ENCODE results near the gene SHMT2. TPM values are rescaled to one million over a fixed set of nuclear protein-coding genes. Genes with fewer than 3 reads are reported as not detected.

The SHMT2 gene
- total RNA-seq = 151 and 181 TPM in 2 replicates

GRCh38 chr12:57229634-57230380 is at the start of gene SHMT2:
TSS of gene SHMT2 (plus strand) at chr12:57229711. CDS start at chr12:57229779, 68 bp downstream.

DNA sequence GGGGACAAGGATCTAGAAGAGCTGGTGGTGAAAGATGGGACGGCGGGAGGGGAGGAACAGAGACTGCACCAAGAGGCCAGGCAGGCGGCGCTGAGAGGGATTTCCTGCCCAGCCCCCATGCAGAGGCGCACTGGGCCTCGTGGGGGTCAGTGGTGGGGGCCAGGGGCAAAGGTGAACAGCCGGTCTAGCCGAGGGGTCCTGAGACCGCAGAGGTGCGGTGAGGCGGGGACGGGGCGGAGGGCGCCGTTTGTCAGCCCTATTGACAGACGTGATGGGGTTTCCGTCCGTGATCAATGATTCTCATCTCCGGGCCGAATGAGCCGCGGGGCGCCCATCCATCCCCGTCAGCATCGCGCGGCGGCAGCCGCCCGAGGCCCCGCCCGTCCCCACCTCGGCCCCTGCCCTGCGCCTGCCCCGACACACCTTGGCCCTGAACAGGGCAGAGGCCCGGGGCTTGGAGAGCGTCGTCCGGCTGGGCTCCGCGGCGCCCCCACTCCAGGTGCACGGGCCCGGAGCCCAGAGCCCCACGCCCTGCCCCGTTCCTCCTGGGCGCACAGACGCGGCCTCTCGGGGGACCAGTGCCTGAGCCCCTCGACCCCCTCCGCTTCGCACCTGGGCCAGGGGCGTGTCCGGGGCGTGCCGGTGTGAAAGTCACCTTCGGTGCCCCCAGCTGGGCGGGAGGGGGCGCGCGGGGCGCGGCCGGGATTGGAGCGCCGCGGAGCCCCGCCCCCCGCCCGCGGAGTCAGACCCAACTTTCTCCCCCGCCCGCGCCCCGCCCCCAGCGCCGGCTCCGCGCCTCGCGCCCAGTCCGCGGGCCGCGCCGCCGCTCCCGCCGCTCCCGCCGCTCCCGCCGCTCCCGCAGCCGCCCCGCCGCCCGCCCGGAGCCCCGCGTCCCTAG is 13.2 kb upstream of the SHMT2 start, which contains the start of gene NXPH4:
Gene NXPH4 (plus strand): TSS at position 781 of the 898 bp plus-strand sequence. CDS start 176 bp downstream, outside the sequence.

GRCh38 chr12:57250956-57251355 is 21.4 kb downstream of the SHMT2 start, which contains the start of gene STAC3:
TSS of gene STAC3 (minus strand) at chr12:57251187. CDS start at chr12:57249636, 1,551 bp downstream.

Other genes starting within 250 kb of the SHMT2 start
- 3.5 and 5.2 TPM in 2 replicates for gene ZBTB39, start 223.2 kb upstream of the SHMT2 start, total RNA-seq
- gene TAC3, start 213.2 kb upstream of the SHMT2 start, total RNA-seq = not detected in 2 replicates
- not detected in 2 replicates for gene MYO1A, start 179.6 kb upstream of the SHMT2 start, total RNA-seq
- gene NEMP1, start 150.9 kb upstream of the SHMT2 start, total RNA-seq = 7.5 and 10.4 TPM in 2 replicates
- 72.4 and 73.9 TPM in 2 replicates for gene NAB2, start 140.6 kb upstream of the SHMT2 start, total RNA-seq
- 65.3 and 78.1 TPM in 2 replicates for gene STAT6, start 118.3 kb upstream of the SHMT2 start, total RNA-seq
- gene LRP1, start 101.2 kb upstream of the SHMT2 start, total RNA-seq = 25.8 and 34.4 TPM in 2 replicates
- not detected in 2 replicates for gene LRP1-AS, start 82.1 kb upstream of the SHMT2 start, total RNA-seq
- gene NXPH4, start 12.9 kb upstream of the SHMT2 start, total RNA-seq = 6.2 and 9.3 TPM in 2 replicates
- 0.35 and 1.1 TPM in 2 replicates for gene STAC3, start 21.5 kb downstream of the SHMT2 start, total RNA-seq
- 12.1 and 19.6 TPM in 2 replicates for gene R3HDM2, start 201.3 kb downstream of the SHMT2 start, total RNA-seq
- gene INHBC, start 205.1 kb downstream of the SHMT2 start, total RNA-seq = 0.74 TPM in 1 of 2 replicates, not detected in the other
- 0.21 TPM in 1 of 2 replicates, not detected in the other for gene INHBE, start 225.6 kb downstream of the SHMT2 start, total RNA-seq
- gene GLI1, start 230.1 kb downstream of the SHMT2 start, total RNA-seq = 0.05 and 0.21 TPM in 2 replicates

All from airway epithelial cell (primary cell).